Raji (cell line): ENCODE data around the gene BICD1.

Experiments used
- POLR2A ChIP-seq: IDR thresholded peaks from 2 replicates; pipeline ENCODE4 v1.6.1; 2011; ENCODE audit warnings: low read depth, low read length, control low read depth; ENCODE audit not compliant: insufficient read depth

BICD1 gene

GRCh38 chr12:32398816-32399369 is 292.2 kb downstream of the BICD1 start:
- TF ChIP-seq POLR2A = no peak

GRCh38 chr12:32399370-32400113 is 292.9 kb downstream of the BICD1 start, which contains the start of gene FGD4:
Gene FGD4, plus strand, starts transcription at chr12:32399558.
- no peak for TF ChIP-seq POLR2A

GRCh38 chr12:32400114-32400672 is 293.5 kb downstream of the BICD1 start:
- no peak for TF ChIP-seq POLR2A

GRCh38 chr12:32400866-32401265 is 294.2 kb downstream of the BICD1 start:
- no peak for TF ChIP-seq POLR2A

GRCh38 chr12:32402170-32402569 is 295.5 kb downstream of the BICD1 start:
- no peak for TF ChIP-seq POLR2A

- TF ChIP-seq POLR2A = no peak
These were observed 296.3 kb downstream of the BICD1 start for GRCh38 chr12:32402946-32403345.

- no peak for TF ChIP-seq POLR2A
These were observed 301.1 kb downstream of the BICD1 start for GRCh38 chr12:32407795-32408194.

- no peak for TF ChIP-seq POLR2A
These were observed 306.8 kb downstream of the BICD1 start for GRCh38 chr12:32413412-32413811.

- TF ChIP-seq POLR2A = no peak
These were observed 311.6 kb downstream of the BICD1 start for GRCh38 chr12:32418221-32418620.

- no peak for TF ChIP-seq POLR2A
These were observed 312.4 kb downstream of the BICD1 start for GRCh38 chr12:32418903-32419519.

GRCh38 chr12:32419520-32419960 is 312.9 kb downstream of the BICD1 start:
- no peak for TF ChIP-seq POLR2A

- TF ChIP-seq POLR2A = no peak
These were observed 313.7 kb downstream of the BICD1 start for GRCh38 chr12:32420356-32420755.

- no peak for TF ChIP-seq POLR2A
These were observed 316.9 kb downstream of the BICD1 start for GRCh38 chr12:32423559-32423958.

- TF ChIP-seq POLR2A = no peak
These were observed 324.4 kb downstream of the BICD1 start for GRCh38 chr12:32431025-32431424.
